22Rv1 (cell line): Measurements from ENCODE around the gene SUMO2.

ENCODE experiments used
- H3K27ac ChIP-seq: fragments of 450-650 bp; 2 replicates; pipeline ENCODE4 v1.5.1; 2017
- CTCF ChIP-seq: fragments of 450-650 bp; IDR thresholded peaks from 2 replicates; pipeline ENCODE4 v1.5.1; 2017; ENCODE audit warnings: mild to moderate bottlenecking
- ZFX ChIP-seq: fragments of 450-650 bp; IDR thresholded peaks from 2 replicates; pipeline ENCODE4 v1.6.1; 2017; ENCODE audit warnings: antibody characterized with exemption, borderline replicate concordance

Gene SUMO2

GRCh38 chr17:75124041-75124818, 58.5 kb downstream of the SUMO2 start:
- no peak for TF ChIP-seq ZFX
- 0 out of 2 replicates have a peak, but pooled peaks have one; percentile 9 for TF ChIP-seq CTCF
- peak overlapping the region; percentile 77 for H3K27ac ChIP-seq

GRCh38 chr17:75118307-75118706, 64.5 kb downstream of the SUMO2 start:
- no peak for TF ChIP-seq CTCF
- no peak for TF ChIP-seq ZFX
- no peak overlapping the region for H3K27ac ChIP-seq

- H3K27ac ChIP-seq, result no peak overlapping the region
- TF ChIP-seq ZFX, result no peak
- TF ChIP-seq CTCF, result no peak
These were observed 66.0 kb downstream of the SUMO2 start for GRCh38 chr17:75116737-75117136.
